CD4-positive, CD25-positive, alpha-beta regulatory T cell (primary cell): ENCODE results near the gene MARK1. TPM values are rescaled to one million over a fixed set of nuclear protein-coding genes. Genes with fewer than 3 reads are reported as not detected.

ENCODE experiments used
- ATAC-seq, 2 donors: fragments of 150-1000 bp; cut with Tn5 transposase; one replicate each; pipeline ENCODE4 v1.10.0; 2021; ENCODE audit warnings: low read depth in 2 of 2, moderate number of reproducible peaks in 2 of 2, moderate library complexity in 1 of 2
- DNase-seq, 3 donors: peaks; one replicate each; pipeline versions ENCODE4 v3.0.0 to v3.0.0-alpha.2; 2012 to 2022; ENCODE audit warnings: mixed read lengths in 1 of 3
- H3K27ac ChIP-seq: one replicate; pipeline ENCODE4 v1.7.0; 2013; ENCODE audit warnings: mild to moderate bottlenecking, low read length; ENCODE audit not compliant: insufficient read depth, poor library complexity, severe bottlenecking
- H3K27me3 ChIP-seq: one replicate; pipeline ENCODE4 v1.7.0; 2013; ENCODE audit warnings: low read length; ENCODE audit not compliant: control insufficient read depth, insufficient read depth
- H3K36me3 ChIP-seq: one replicate; pipeline ENCODE4 v1.7.0; 2013; ENCODE audit warnings: mild to moderate bottlenecking, low read length, moderate library complexity; ENCODE audit not compliant: control insufficient read depth, insufficient read depth
- H3K4me1 ChIP-seq: 2 replicates; pipeline ENCODE4 v1.7.0; 2013; ENCODE audit warnings: mild to moderate bottlenecking, low read length; ENCODE audit not compliant: insufficient read depth, control insufficient read depth, poor library complexity, severe bottlenecking
- H3K4me3 ChIP-seq: one replicate; pipeline ENCODE4 v1.7.0; 2013; ENCODE audit warnings: low read depth, mild to moderate bottlenecking, low read length, moderate library complexity
- H3K9me3 ChIP-seq, 2 experiments: 1 replicate in 1 of 2; 2 replicates in 1 of 2; pipeline ENCODE4 v1.7.0; 2013; ENCODE audit warnings: low read length in 2 of 2, mild to moderate bottlenecking in 1 of 2, moderate library complexity in 1 of 2; ENCODE audit not compliant: control insufficient read depth in 2 of 2
- H3K27ac Mint-ChIP-seq, 3 donors: one replicate each; pipeline ENCODE4 v1.8.0; 2020 to 2022; ENCODE audit warnings: mild to moderate bottlenecking in 3 of 3, mixed read lengths in 3 of 3, moderate library complexity in 2 of 3
- H3K27me3 Mint-ChIP-seq: one replicate; pipeline ENCODE4 v1.8.0; 2022; ENCODE audit warnings: mild to moderate bottlenecking, mixed read lengths
- H3K36me3 Mint-ChIP-seq: one replicate; pipeline ENCODE4 v1.8.0; 2020; ENCODE audit warnings: mixed read lengths
- H3K4me1 Mint-ChIP-seq, 4 donors: one replicate each; pipeline ENCODE4 v1.8.0; 2020 to 2022; ENCODE audit warnings: mixed read lengths in 4 of 4, mild to moderate bottlenecking in 1 of 4
- H3K4me3 Mint-ChIP-seq, 4 donors: one replicate each; pipeline ENCODE4 v1.8.0; 2020 to 2022; ENCODE audit warnings: mild to moderate bottlenecking in 4 of 4, mixed read lengths in 4 of 4, moderate library complexity in 3 of 4
- H3K9me3 Mint-ChIP-seq, 7 donors: one replicate each; pipeline ENCODE4 v1.8.0; 2020 to 2022; ENCODE audit warnings: mixed read lengths in 7 of 7, mild to moderate bottlenecking in 3 of 7, moderate library complexity in 2 of 7
- polyA plus RNA-seq, 4 donors: library from polyadenylated mRNA; unstranded; fragments of 300-500 nt; fragmentation: Illumina TruSeq; gene quantifications; one replicate each; pipeline ENCODE4 v1.2.3, GENCODE V29; 2021
- total RNA-seq: library from RNA; stranded (reverse); gene quantifications from one replicate; pipeline ENCODE4 v1.2.3, GENCODE V29; 2022

The MARK1 gene
- total and polyA plus RNA-seq, 5 donors from 2014 or later: 0.05 TPM; not detected in 4

GRCh38 chr1:220699044-220699443, 171.1 kb downstream of the MARK1 start:
- no peaks in the 10 kb centered on the region for H3K9me3 Mint-ChIP-seq
- H3K4me3 Mint-ChIP-seq: no peak overlapping the region

GRCh38 chr1:220700556-220701179, 172.7 kb downstream of the MARK1 start:
- Histone ChIP-seq H3K27me3 (no peaks in the 10 kb centered on the region), H3K27ac (no peak overlapping the region), H3K4me1 (no peaks in the 10 kb centered on the region), H3K9me3 (no peaks in the 10 kb centered on the region), H3K36me3 (no peaks in the 10 kb centered on the region), H3K4me3 (no peak overlapping the region)
- H3K36me3 Mint-ChIP-seq: no peaks in the 10 kb centered on the region
- H3K27ac Mint-ChIP-seq: no peak overlapping the region
- no peaks in the 10 kb centered on the region for H3K4me1 Mint-ChIP-seq
- DNase-seq: no peak
- H3K27me3 Mint-ChIP-seq: no peaks in the 10 kb centered on the region
- no peak overlapping the region for H3K4me3 Mint-ChIP-seq
- peaks cover 0 to 1% (median 0%) of the 10 kb centered on the region in 7 donors for H3K9me3 Mint-ChIP-seq
- ATAC-seq: no peak

More at GRCh38 chr1:220699044-220699443, 171.1 kb downstream of the MARK1 start:
- no peaks in the 10 kb centered on the region for H3K36me3 Mint-ChIP-seq
- H3K4me1 Mint-ChIP-seq: no peaks in the 10 kb centered on the region
- H3K4me1 ChIP-seq: no peaks in the 10 kb centered on the region
- no peak overlapping the region for H3K27ac Mint-ChIP-seq
- H3K36me3 ChIP-seq: no peaks in the 10 kb centered on the region
- no peaks in the 10 kb centered on the region for H3K27me3 Mint-ChIP-seq
- DNase-seq (no peak), ATAC-seq (no peak)
- no peaks in the 10 kb centered on the region for H3K9me3 ChIP-seq
- no peak overlapping the region for H3K4me3 ChIP-seq
- H3K27me3 ChIP-seq: no peaks in the 10 kb centered on the region
- no peak overlapping the region for H3K27ac ChIP-seq

DNA sequence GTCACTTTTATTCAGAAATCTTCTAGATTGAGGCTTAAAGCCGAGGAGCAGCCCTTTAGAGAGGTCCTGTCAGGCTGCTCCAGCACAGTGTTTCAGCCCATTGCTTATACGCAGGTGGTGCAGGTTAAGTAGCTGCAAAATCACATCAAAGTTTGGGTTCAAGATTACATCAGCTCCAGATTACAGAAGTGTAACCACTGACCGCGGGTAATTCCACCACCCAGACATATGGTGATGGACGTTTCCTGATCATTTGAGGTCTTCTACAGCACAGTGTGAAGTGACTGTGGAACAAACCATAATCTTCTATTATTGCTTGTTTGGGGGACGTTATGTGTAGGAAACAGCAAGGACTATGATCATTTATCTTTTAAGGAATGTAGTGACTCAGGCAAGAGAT, 174.0 kb downstream of the MARK1 start:
- no peak overlapping the region for H3K27ac ChIP-seq
- ATAC-seq: no peak
- Mint-ChIP-seq H3K4me1 (no peaks in the 10 kb centered on the region), H3K36me3 (no peaks in the 10 kb centered on the region), H3K9me3 (peaks cover 0 to 1% (median 0%) of the 10 kb centered on the region in 7 donors), H3K27me3 (no peaks in the 10 kb centered on the region), H3K27ac (no peak overlapping the region), H3K4me3 (no peak overlapping the region)
- H3K9me3 ChIP-seq: no peaks in the 10 kb centered on the region
- H3K36me3 ChIP-seq: no peaks in the 10 kb centered on the region
- H3K27me3 ChIP-seq: no peaks in the 10 kb centered on the region
- no peaks in the 10 kb centered on the region for H3K4me1 ChIP-seq
- H3K4me3 ChIP-seq: no peak overlapping the region
- DNase-seq: no peak

GRCh38 chr1:220702733-220703270, 174.9 kb downstream of the MARK1 start:
- Histone ChIP-seq H3K4me1 (no peaks in the 10 kb centered on the region), H3K27me3 (no peaks in the 10 kb centered on the region), H3K4me3 (no peak overlapping the region), H3K27ac (no peak overlapping the region), H3K36me3 (no peaks in the 10 kb centered on the region), H3K9me3 (no peaks in the 10 kb centered on the region)
- ATAC-seq: no peak
- no peaks in the 10 kb centered on the region for H3K27me3 Mint-ChIP-seq
- H3K4me3 Mint-ChIP-seq: no peak overlapping the region
- H3K9me3 Mint-ChIP-seq: peaks cover 0 to 1% (median 0%) of the 10 kb centered on the region in 7 donors
- H3K27ac Mint-ChIP-seq: no peak overlapping the region
- H3K36me3 Mint-ChIP-seq: no peaks in the 10 kb centered on the region
- no peaks in the 10 kb centered on the region for H3K4me1 Mint-ChIP-seq
- DNase-seq: no peak

DNA sequence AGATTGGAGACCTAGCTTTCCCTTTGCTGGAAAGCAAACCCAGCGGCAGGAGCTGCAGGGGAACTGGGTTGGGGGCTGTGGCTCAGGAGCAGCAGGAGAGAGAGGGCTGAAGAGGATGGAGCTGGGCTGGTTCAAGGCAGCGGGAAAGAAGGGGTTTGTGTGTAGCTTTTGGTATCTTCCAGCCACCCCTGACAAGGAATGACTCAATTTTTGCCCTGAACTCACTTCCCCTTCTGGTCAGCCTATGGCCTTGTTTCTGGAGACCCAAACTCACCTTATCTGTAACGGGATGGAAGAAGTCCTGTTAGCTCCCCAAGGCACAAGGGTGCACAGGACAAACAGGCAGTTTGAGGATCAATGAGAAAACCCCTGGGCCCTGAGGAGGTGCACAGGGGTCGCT, 175.4 kb downstream of the MARK1 start:
- H3K4me1 Mint-ChIP-seq: no peaks in the 10 kb centered on the region

GRCh38 chr1:220705782-220706181, 177.8 kb downstream of the MARK1 start:
- Histone ChIP-seq H3K9me3 (no peaks in the 10 kb centered on the region), H3K27ac (no peak overlapping the region), H3K36me3 (no peaks in the 10 kb centered on the region), H3K4me1 (no peaks in the 10 kb centered on the region), H3K27me3 (no peaks in the 10 kb centered on the region), H3K4me3 (no peak overlapping the region)
- Mint-ChIP-seq H3K4me1 (no peaks in the 10 kb centered on the region), H3K36me3 (no peaks in the 10 kb centered on the region), H3K27me3 (no peaks in the 10 kb centered on the region), H3K9me3 (peaks cover 0 to 1% (median 0%) of the 10 kb centered on the region in 7 donors), H3K27ac (no peak overlapping the region), H3K4me3 (no peak overlapping the region)
- DNase-seq: no peak
- ATAC-seq: no peak

More for the DNA sequence above, 175.4 kb downstream of the MARK1 start:
- peaks cover 0 to 1% (median 0%) of the 10 kb centered on the region in 7 donors for H3K9me3 Mint-ChIP-seq
- ATAC-seq: no peak
- Histone ChIP-seq H3K36me3 (no peaks in the 10 kb centered on the region), H3K27me3 (no peaks in the 10 kb centered on the region), H3K27ac (no peak overlapping the region), H3K9me3 (no peaks in the 10 kb centered on the region), H3K4me1 (no peaks in the 10 kb centered on the region), H3K4me3 (no peak overlapping the region)
- no peak for DNase-seq
- H3K27me3 Mint-ChIP-seq: no peaks in the 10 kb centered on the region
- H3K27ac Mint-ChIP-seq: no peak overlapping the region
- no peak overlapping the region for H3K4me3 Mint-ChIP-seq
- no peaks in the 10 kb centered on the region for H3K36me3 Mint-ChIP-seq

DNA sequence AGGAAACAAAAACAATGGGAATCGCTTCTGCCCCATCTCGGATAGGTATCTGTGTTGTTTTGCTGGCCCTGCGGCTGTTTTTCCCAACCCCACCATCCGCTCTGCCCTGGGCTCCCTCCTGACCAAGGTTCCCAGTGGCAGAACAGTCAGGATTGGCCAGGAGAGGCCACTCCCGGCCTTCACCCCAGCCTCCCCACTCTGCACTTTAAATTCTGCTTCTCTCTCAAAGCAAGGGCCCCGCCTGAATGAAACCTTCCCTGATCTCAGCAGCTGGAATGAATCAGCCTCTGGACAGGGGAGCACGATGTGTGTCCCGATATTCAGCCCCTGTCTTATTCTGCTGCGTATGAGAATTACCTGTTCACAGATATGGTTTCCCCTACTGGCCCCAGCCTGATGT, 178.5 kb downstream of the MARK1 start:
- no peak overlapping the region for H3K4me3 Mint-ChIP-seq
- H3K4me3 ChIP-seq: no peak overlapping the region
- no peaks in the 10 kb centered on the region for H3K4me1 ChIP-seq
- no peaks in the 10 kb centered on the region for H3K36me3 Mint-ChIP-seq
- H3K9me3 ChIP-seq: no peaks in the 10 kb centered on the region
- H3K27ac ChIP-seq: no peak overlapping the region
- ATAC-seq: no peak
- H3K27me3 ChIP-seq: no peaks in the 10 kb centered on the region
- no peaks in the 10 kb centered on the region for H3K36me3 ChIP-seq
- peaks cover 0 to 1% (median 0%) of the 10 kb centered on the region in 7 donors for H3K9me3 Mint-ChIP-seq
- H3K27ac Mint-ChIP-seq: no peak overlapping the region
- H3K4me1 Mint-ChIP-seq: no peaks in the 10 kb centered on the region
- no peaks in the 10 kb centered on the region for H3K27me3 Mint-ChIP-seq
- no peak for DNase-seq

GRCh38 chr1:220707160-220707559, 179.2 kb downstream of the MARK1 start:
- no peak overlapping the region for H3K4me3 Mint-ChIP-seq

More at GRCh38 chr1:220707160-220707559, 179.2 kb downstream of the MARK1 start:
- peaks cover 0 to 1% (median 0%) of the 10 kb centered on the region in 7 donors for H3K9me3 Mint-ChIP-seq
- DNase-seq (no peak), ATAC-seq (no peak)
- H3K27ac ChIP-seq: no peak overlapping the region
- no peaks in the 10 kb centered on the region for H3K36me3 ChIP-seq
- H3K27me3 ChIP-seq: no peaks in the 10 kb centered on the region
- H3K4me1 ChIP-seq: no peaks in the 10 kb centered on the region
- H3K27ac Mint-ChIP-seq: no peak overlapping the region
- H3K4me3 ChIP-seq: no peak overlapping the region
- H3K9me3 ChIP-seq: no peaks in the 10 kb centered on the region
- H3K36me3 Mint-ChIP-seq: no peaks in the 10 kb centered on the region
- H3K4me1 Mint-ChIP-seq: no peaks in the 10 kb centered on the region
- no peaks in the 10 kb centered on the region for H3K27me3 Mint-ChIP-seq
